Epithelial cell of proximal tubule (primary cell): ENCODE measurements around the gene HLA-DMB. TPM values are rescaled to one million over a fixed set of nuclear protein-coding genes. Genes with fewer than 3 reads are reported as not detected.

ENCODE experiments used
- DNase-seq: peaks from one replicate; pipeline ENCODE4 v3.0.0-alpha.2; 2011; ENCODE audit warnings: low read depth
- H3K4me3 ChIP-seq: 2 replicates; pipeline ENCODE4 v1.5.1; 2011; ENCODE audit warnings: low read depth, mild to moderate bottlenecking, low read length
- CTCF ChIP-seq: conservative IDR thresholded peaks from 2 replicates; pipeline ENCODE4 v1.5.1; 2012; ENCODE audit warnings: low read depth, mild to moderate bottlenecking, low read length
- total RNA-seq: library from RNA; depleted of rRNA; stranded (reverse); fragments of >200 nt; gene quantifications from 2 replicates; pipeline ENCODE4 v1.2.3, GENCODE V29; 2015

The HLA-DMB gene
- total RNA-seq, 1 donor from 2014 or later, result 4.2 TPM

GRCh38 chr6:32971242-32971580 lies 30.4 kb upstream of the HLA-DMB start:
- DNase-seq, result no peak
- no peak for TF ChIP-seq CTCF
- peak overlapping the region; percentile 77 for H3K4me3 ChIP-seq

GRCh38 chr6:32970413-32971241 lies 29.8 kb upstream of the HLA-DMB start:
- TF ChIP-seq CTCF, result no peak
- peak; percentile 10 for DNase-seq
- H3K4me3 ChIP-seq, result peak overlapping the region; percentile 77

GRCh38 chr6:32969685-32970412 lies 29.0 kb upstream of the HLA-DMB start:
- DNase-seq, result no peak
- peak; percentile 25 for TF ChIP-seq CTCF
- peak overlapping the region; percentile 77 for H3K4me3 ChIP-seq

- H3K4me3 ChIP-seq, result peak overlapping the region; percentile 77
- TF ChIP-seq CTCF, result no peak
- DNase-seq, result no peak
These were observed 28.2 kb upstream of the HLA-DMB start for GRCh38 chr6:32968867-32969684.

GRCh38 chr6:32968093-32968866 lies 27.5 kb upstream of the HLA-DMB start, which contains the start of gene BRD2:
TSS of gene BRD2 (plus strand) at chr6:32968594. CDS start at chr6:32972899, 4,305 bp downstream.
- DNase-seq, result no peak
- peak within 1 kb of the TSS; percentile 77 for H3K4me3 ChIP-seq
- no peak for TF ChIP-seq CTCF
